Karpas-422 (cell line): ENCODE results near the gene ST7. TPM values are rescaled to one million over a fixed set of nuclear protein-coding genes. Genes with fewer than 3 reads are reported as not detected.
A peak's percentile ranks its signal among the peaks of the same experiment; 100 is the strongest.

Source experiments
- DNase-seq: peaks from one replicate; pipeline ENCODE4 v3.0.0-alpha.2; 2015
- H2AFZ ChIP-seq: fragments of 200-600 bp; sonication (generic); 2 replicates; pipeline ENCODE4 v1.6.1; 2014; ENCODE audit warnings: antibody characterized with exemption, low read length, mixed read lengths
- H3K27ac ChIP-seq: fragments of 200-600 bp; sonication (generic); 2 replicates; pipeline ENCODE4 v1.5.1; 2014; ENCODE audit warnings: mild to moderate bottlenecking, low read length, moderate library complexity
- H3K27me3 ChIP-seq: fragments of 200-600 bp; sonication (generic); 2 replicates; pipeline ENCODE4 v1.6.1; 2014; ENCODE audit warnings: low read length, mixed read lengths
- H3K36me3 ChIP-seq: fragments of 200-600 bp; sonication (generic); 2 replicates; pipeline ENCODE4 v1.6.1; 2014; ENCODE audit warnings: low read length, mixed read lengths; ENCODE audit not compliant: insufficient read depth
- H3K4me1 ChIP-seq: fragments of 200-600 bp; sonication (generic); 2 replicates; pipeline ENCODE4 v1.6.1; 2014; ENCODE audit warnings: mild to moderate bottlenecking, low read length, mixed read lengths
- H3K4me2 ChIP-seq: fragments of 200-600 bp; sonication (generic); 2 replicates; pipeline ENCODE4 v1.6.1; 2014; ENCODE audit warnings: low read length, low read depth, mild to moderate bottlenecking; ENCODE audit not compliant: poor library complexity, severe bottlenecking
- H3K4me3 ChIP-seq: fragments of 200-600 bp; sonication (generic); 2 replicates; pipeline ENCODE4 v1.5.1; 2014; ENCODE audit warnings: mild to moderate bottlenecking, antibody characterized with exemption, low read length, mixed read lengths
- H3K79me2 ChIP-seq: fragments of 200-600 bp; sonication (generic); 2 replicates; pipeline ENCODE4 v1.6.1; 2014; ENCODE audit warnings: mild to moderate bottlenecking, low read length, mixed read lengths
- H3K9ac ChIP-seq: fragments of 200-600 bp; sonication (generic); 2 replicates; pipeline ENCODE4 v1.6.0; 2014; ENCODE audit warnings: low read length
- H3K9me2 ChIP-seq: fragments of 200-600 bp; sonication (generic), shearing (Covaris generic); replicated peaks from 2 replicates; pipeline ENCODE4 v1.6.0; 2014; ENCODE audit warnings: mild to moderate bottlenecking, low read length, moderate library complexity; ENCODE audit not compliant: insufficient read depth
- H3K9me3 ChIP-seq: fragments of 300-700, 200-600 bp; sonication (generic); 2 replicates; pipeline ENCODE4 v1.6.1; 2014; ENCODE audit warnings: low read length, mixed read lengths
- H4K20me1 ChIP-seq: fragments of 200-600 bp; sonication (generic); 2 replicates; pipeline ENCODE4 v1.6.1; 2014; ENCODE audit warnings: mild to moderate bottlenecking, antibody characterized with exemption, low read length, low read depth; ENCODE audit not compliant: insufficient read depth
- total RNA-seq: library from RNA; depleted of rRNA; stranded (reverse); fragments of >200 nt; shearing (Covaris generic); gene quantifications from 2 replicates; pipeline ENCODE4 v1.2.3, GENCODE V29; 2014; ENCODE audit warnings: low replicate concordance

The ST7 gene
- total RNA-seq, 1 experiment from 2014 or later: 4.6 TPM

DNA sequence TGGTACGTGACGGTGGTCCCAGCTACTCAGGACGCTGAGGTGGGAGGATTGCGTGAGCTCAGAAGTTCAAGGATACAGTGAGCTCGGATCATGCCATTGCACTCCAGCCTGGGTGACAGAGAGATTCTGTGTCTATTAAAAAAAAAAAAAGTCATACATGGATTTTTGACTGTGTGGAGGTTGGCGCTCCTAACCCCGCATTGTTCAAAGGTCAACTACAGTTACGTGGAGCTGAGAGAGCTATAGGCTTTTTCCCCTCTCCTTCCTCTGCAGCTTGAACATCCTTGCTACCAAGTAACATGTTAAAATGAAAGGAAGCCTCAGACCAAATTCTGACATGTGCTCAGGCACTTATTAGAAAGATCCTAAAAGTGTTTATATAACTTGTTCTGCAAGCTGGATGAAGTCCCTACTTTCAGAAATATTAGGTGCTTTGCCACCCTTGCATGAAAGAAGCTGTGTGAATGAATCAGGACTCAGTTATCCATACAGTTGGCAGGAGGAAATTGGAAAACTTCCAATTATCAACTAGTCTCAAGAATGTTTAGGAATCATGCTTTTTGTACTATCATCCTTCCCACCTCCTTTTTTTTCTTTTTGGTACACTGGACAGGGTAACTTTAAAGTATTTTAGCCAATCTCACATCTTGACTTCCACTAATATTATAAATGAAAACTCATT, 12.5 kb upstream of the ST7 start:
- no peak overlapping the region for H3K27ac ChIP-seq
- no peaks in the 10 kb centered on the region for H4K20me1 ChIP-seq
- no peaks in the 10 kb centered on the region for H3K27me3 ChIP-seq
- H3K4me3 ChIP-seq: no peak overlapping the region
- no peak overlapping the region for H3K9ac ChIP-seq
- no peaks in the 10 kb centered on the region for H3K36me3 ChIP-seq
- H3K4me1 ChIP-seq: no peaks in the 10 kb centered on the region
- H3K9me3 ChIP-seq: no peaks in the 10 kb centered on the region
- peak; percentile 31 for DNase-seq
- no peaks in the 10 kb centered on the region for H3K9me2 ChIP-seq
- H3K79me2 ChIP-seq: no peaks in the 10 kb centered on the region
- H2AFZ ChIP-seq: no peak overlapping the region
- no peak overlapping the region for H3K4me2 ChIP-seq

GRCh38 chr7:116942504-116942903, 10.8 kb upstream of the ST7 start:
- Histone ChIP-seq H3K36me3 (no peaks in the 10 kb centered on the region), H4K20me1 (no peaks in the 10 kb centered on the region), H3K79me2 (no peaks in the 10 kb centered on the region), H3K27ac (no peak overlapping the region), H3K9me3 (no peaks in the 10 kb centered on the region), H3K4me2 (no peak overlapping the region), H3K27me3 (no peaks in the 10 kb centered on the region), H2AFZ (no peak overlapping the region), H3K4me3 (no peak overlapping the region), H3K4me1 (no peaks in the 10 kb centered on the region), H3K9ac (no peak overlapping the region), H3K9me2 (no peaks in the 10 kb centered on the region)
- peak; percentile 20 for DNase-seq

DNA sequence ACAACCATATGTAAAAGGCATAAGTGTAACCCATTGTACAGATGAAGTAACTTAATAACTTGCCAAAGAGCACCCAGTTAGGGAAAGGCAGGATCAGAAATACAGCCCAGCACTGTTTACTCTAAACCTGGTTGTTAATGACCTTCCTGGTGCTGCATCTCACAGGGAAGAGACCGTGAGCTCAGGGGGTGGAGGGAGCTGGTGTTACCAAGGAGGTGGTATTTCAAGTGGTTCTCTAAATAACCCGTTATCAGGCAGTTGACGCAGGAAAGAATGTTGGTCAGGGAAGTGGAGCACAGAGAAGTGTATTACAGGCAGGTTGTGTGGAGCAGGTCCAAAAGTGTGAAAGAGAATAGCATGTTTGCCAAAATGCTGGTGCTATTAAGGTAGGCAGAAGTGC, 4.4 kb upstream of the ST7 start:
- H3K9me2 ChIP-seq: no peaks in the 10 kb centered on the region
- no peaks in the 10 kb centered on the region for H3K36me3 ChIP-seq
- no peaks in the 10 kb centered on the region for H3K27me3 ChIP-seq
- no peak for DNase-seq
- no peak overlapping the region for H3K4me3 ChIP-seq
- peaks cover 5% of the 10 kb centered on the region for H3K4me1 ChIP-seq
- no peak overlapping the region for H3K27ac ChIP-seq
- no peak overlapping the region for H3K9ac ChIP-seq
- H3K9me3 ChIP-seq: no peaks in the 10 kb centered on the region
- no peaks in the 10 kb centered on the region for H4K20me1 ChIP-seq
- H2AFZ ChIP-seq: no peak overlapping the region
- no peak overlapping the region for H3K4me2 ChIP-seq
- H3K79me2 ChIP-seq: no peaks in the 10 kb centered on the region

- Histone ChIP-seq H3K36me3 (no peaks in the 10 kb centered on the region), H3K79me2 (no peaks in the 10 kb centered on the region), H4K20me1 (no peaks in the 10 kb centered on the region), H3K9ac (no peak overlapping the region), H3K4me1 (peaks cover 11% of the 10 kb centered on the region), H3K4me2 (no peak overlapping the region), H3K9me2 (no peaks in the 10 kb centered on the region), H2AFZ (no peak overlapping the region), H3K27me3 (no peaks in the 10 kb centered on the region), H3K4me3 (no peak overlapping the region), H3K9me3 (no peaks in the 10 kb centered on the region), H3K27ac (no peak overlapping the region)
- DNase-seq: no peak
These were observed 3.1 kb upstream of the ST7 start for GRCh38 chr7:116949941-116950801.

GRCh38 chr7:116950889-116951351, 2.4 kb upstream of the ST7 start:
- DNase-seq: no peak
- no peak overlapping the region for H3K4me2 ChIP-seq
- H3K36me3 ChIP-seq: no peaks in the 10 kb centered on the region
- H3K4me1 ChIP-seq: peaks cover 11% of the 10 kb centered on the region
- H3K27me3 ChIP-seq: no peaks in the 10 kb centered on the region
- no peak overlapping the region for H2AFZ ChIP-seq
- no peak overlapping the region for H3K27ac ChIP-seq
- no peak overlapping the region for H3K4me3 ChIP-seq
- H4K20me1 ChIP-seq: no peaks in the 10 kb centered on the region
- H3K9ac ChIP-seq: no peak overlapping the region
- H3K9me3 ChIP-seq: no peaks in the 10 kb centered on the region
- H3K9me2 ChIP-seq: no peaks in the 10 kb centered on the region
- no peaks in the 10 kb centered on the region for H3K79me2 ChIP-seq

- Histone ChIP-seq H3K36me3 (no peaks in the 10 kb centered on the region), H4K20me1 (no peaks in the 10 kb centered on the region), H3K9me3 (no peaks in the 10 kb centered on the region), H3K4me1 (peaks cover 11% of the 10 kb centered on the region), H3K4me2 (no peak overlapping the region), H3K9me2 (no peaks in the 10 kb centered on the region), H3K27ac (no peak overlapping the region), H2AFZ (no peak overlapping the region), H3K79me2 (no peaks in the 10 kb centered on the region), H3K4me3 (no peak overlapping the region), H3K9ac (no peak overlapping the region), H3K27me3 (no peaks in the 10 kb centered on the region)
- no peak for DNase-seq
These were observed 1.7 kb upstream of the ST7 start for GRCh38 chr7:116951366-116952292.

DNA sequence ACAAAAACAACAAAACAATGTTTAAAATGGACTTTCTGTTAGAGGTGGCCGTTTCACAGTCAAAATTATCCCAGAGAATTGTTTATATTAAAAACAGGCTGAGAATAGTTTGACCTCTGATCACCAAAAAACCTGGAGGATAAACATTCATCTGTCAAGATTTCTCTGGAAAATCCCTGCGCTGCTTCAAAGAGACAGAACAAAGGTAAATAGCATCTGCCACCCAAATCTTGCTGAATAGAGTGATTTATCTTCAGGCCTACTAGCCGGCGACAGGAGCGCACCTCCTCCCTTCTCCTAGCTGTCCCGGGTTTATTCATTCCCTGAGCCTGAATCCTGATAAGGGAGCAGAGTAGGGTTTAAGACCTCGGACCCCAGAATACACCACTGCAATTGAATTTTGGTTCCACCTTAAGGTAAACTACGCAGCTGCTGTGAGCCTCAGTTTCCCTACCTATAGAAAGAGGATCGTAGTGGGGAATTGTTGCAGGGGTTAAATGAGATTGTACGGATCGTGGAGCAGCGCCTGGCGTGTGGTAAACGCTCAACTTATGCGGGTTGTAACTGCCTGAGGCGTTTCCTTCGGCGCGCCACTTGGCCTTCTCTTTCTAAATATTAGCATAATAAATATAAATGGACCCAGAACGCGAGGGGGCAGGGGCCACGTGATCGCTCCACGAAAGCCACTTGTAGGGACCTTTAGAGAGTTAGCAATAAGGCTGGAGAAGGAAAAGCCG, 498 bp upstream of the ST7 start:
- Histone ChIP-seq H4K20me1 (no peaks in the 10 kb centered on the region), H3K27me3 (no peaks in the 10 kb centered on the region), H3K27ac (no peak overlapping the region), H3K4me2 (peak overlapping the region; percentile 94), H3K36me3 (no peaks in the 10 kb centered on the region), H3K9me2 (no peaks in the 10 kb centered on the region), H3K4me3 (peak overlapping the region; percentile 77), H3K79me2 (no peaks in the 10 kb centered on the region), H3K9ac (peak overlapping the region; percentile 83), H2AFZ (peak overlapping the region; percentile 99), H3K4me1 (peaks cover 11% of the 10 kb centered on the region), H3K9me3 (no peaks in the 10 kb centered on the region)
- peak; percentile 44 for DNase-seq
